GM12878 (cell line): ENCODE data around the gene YPEL4. TPM values are rescaled to one million over a fixed set of nuclear protein-coding genes. Genes with fewer than 3 reads are reported as not detected.

Experiments
- ATAC-seq: fragments of 200-7000 bp; cut with Tn5 transposase; 3 replicates; pipeline ENCODE4 v1.9.1; 2020; ENCODE audit warnings: mild to moderate bottlenecking, moderate library complexity
- BruUV-seq: library from RNA; stranded (reverse); fragments of 400-500 nt; replicated peaks from 2 replicates; lab custom pipeline; 2021; lab: Mats Ljungman, UMichigan
- CTCF ChIA-PET: fragments of 300-600 bp; sonication (Branson Sonifier 250); formaldehyde crosslinking; extraction: SDS; loops from one replicate; lab custom pipeline; 2021; ENCODE audit warnings: inconsistent platforms; lab: Yijun Ruan, JAX
- POLR2A ChIA-PET: fragments of 350-600 bp; formaldehyde crosslinking; extraction: SDS; loops from one replicate; lab custom pipeline; 2021; ENCODE audit warnings: inconsistent platforms; lab: Charles Lee
- RAD21 ChIA-PET: fragments of 300-600 bp; sonication (Branson Sonifier 250); formaldehyde crosslinking; loops from one replicate; lab custom pipeline; 2023; ENCODE audit warnings: antibody characterized with exemption; ENCODE audit not compliant: unreplicated experiment; lab: Charles Lee
- SMC1A ChIA-PET: fragments of 300-600 bp; sonication (Branson Sonifier 250); formaldehyde crosslinking; loops from one replicate; lab custom pipeline; 2023; ENCODE audit not compliant: unreplicated experiment, uncharacterized antibody; lab: Charles Lee
- DNase-seq: peaks from one replicate; pipeline ENCODE4 v3.0.0-alpha.2; 2011; ENCODE audit warnings: low read depth, low spot score
- FAIRE-seq: peaks from 3 replicates; lab custom pipeline; 2011; peaks lifted over from hg19 to GRCh38; lab: Jason Lieb, UNC
- H2AFZ ChIP-seq: 2 replicates; pipeline ENCODE4 v1.6.0; 2011; ENCODE audit warnings: low read depth, low read length, control low read depth; ENCODE audit not compliant: control insufficient read depth
- H3K27ac ChIP-seq: 2 replicates; pipeline ENCODE4 v1.5.1; 2011; ENCODE audit warnings: control low read depth; ENCODE audit not compliant: control insufficient read depth, insufficient read depth
- H3K27me3 ChIP-seq, 2 experiments: replicated peaks in 1 of 2; 2 replicates each; pipeline versions ENCODE4 v1.6.0 to v1.6.1; 2011; ENCODE audit warnings: low read length in 1 of 2; ENCODE audit not compliant: control insufficient read depth in 2 of 2, insufficient read depth in 2 of 2
- H3K36me3 ChIP-seq, 2 experiments: 2 replicates each; pipeline ENCODE4 v1.5.1; 2011; ENCODE audit warnings: low read length in 1 of 2; ENCODE audit not compliant: control insufficient read depth in 2 of 2, insufficient read depth in 2 of 2
- H3K4me1 ChIP-seq: 2 replicates; pipeline ENCODE4 v1.6.1; 2011; ENCODE audit warnings: mild to moderate bottlenecking, low read length, moderate library complexity, mixed read lengths; ENCODE audit not compliant: control insufficient read depth, insufficient read depth
- H3K4me2 ChIP-seq: 2 replicates; pipeline ENCODE4 v1.6.0; 2011; ENCODE audit warnings: control low read depth; ENCODE audit not compliant: control insufficient read depth, insufficient read depth
- H3K4me3 ChIP-seq: fragments of 200-600 bp; sonication (generic); 2 replicates; pipeline ENCODE4 v1.5.1; 2016
- H3K79me2 ChIP-seq: 2 replicates; pipeline ENCODE4 v1.6.0; 2011; ENCODE audit warnings: low read length; ENCODE audit not compliant: control insufficient read depth, insufficient read depth
- H3K9ac ChIP-seq: 2 replicates; pipeline ENCODE4 v1.8.0; 2011; ENCODE audit warnings: low read length, control low read depth, mixed read lengths; ENCODE audit not compliant: control insufficient read depth, insufficient read depth
- H3K9me3 ChIP-seq: replicated peaks from 3 replicates; pipeline ENCODE4 v1.5.1; 2011; ENCODE audit warnings: mild to moderate bottlenecking, low read length; ENCODE audit not compliant: control insufficient read depth, insufficient read depth
- H4K20me1 ChIP-seq: 2 replicates; pipeline ENCODE4 v1.6.0; 2011; ENCODE audit not compliant: control insufficient read depth, insufficient read depth
- CBX5 ChIP-seq: sonication (generic); IDR thresholded peaks from 2 replicates; pipeline ENCODE4 v1.6.1; 2016; ENCODE audit warnings: low read depth, moderate library complexity, mild to moderate bottlenecking, inconsistent platforms
- CTCF ChIP-seq, 3 experiments: IDR thresholded peaks in 2 of 3; conservative IDR thresholded peaks in 1 of 3; 2 replicates each; pipeline ENCODE4 v1.5.1; 2011; ENCODE audit warnings: low read depth in 3 of 3, low read length in 3 of 3, mild to moderate bottlenecking in 3 of 3, control low read depth in 2 of 3, moderate library complexity in 2 of 3, inconsistent platforms in 1 of 3, mixed read lengths in 1 of 3; ENCODE audit not compliant: control insufficient read depth in 2 of 3, insufficient read depth in 1 of 3; ENCODE audit errors: extremely low read depth in 1 of 3
- E4F1 ChIP-seq: fragments of 450-650 bp; IDR thresholded peaks from 2 replicates; pipeline ENCODE4 v1.6.1; 2018; ENCODE audit warnings: borderline replicate concordance, mild to moderate bottlenecking; ENCODE audit not compliant: partially characterized antibody
- NR2C1 ChIP-seq: fragments of 450-650 bp; IDR thresholded peaks from 2 replicates; pipeline ENCODE4 v1.6.1; 2017; ENCODE audit warnings: antibody characterized with exemption, mild to moderate bottlenecking, moderate library complexity
- NRF1 ChIP-seq: conservative IDR thresholded peaks from 2 replicates; pipeline ENCODE4 v1.6.1; 2011; ENCODE audit warnings: mild to moderate bottlenecking, low read depth, low read length, improper control_type of control experiment
- POLR2A ChIP-seq: IDR thresholded peaks from 2 replicates; pipeline ENCODE4 v1.6.1; 2011; ENCODE audit warnings: low read depth, mild to moderate bottlenecking, low read length
- SIN3A ChIP-seq: IDR thresholded peaks from 2 replicates; pipeline ENCODE4 v1.6.1; 2012; ENCODE audit warnings: low read depth, low read length, improper control_type of control experiment
- TAF1 ChIP-seq: IDR thresholded peaks from 2 replicates; pipeline ENCODE4 v1.6.1; 2011; ENCODE audit warnings: mild to moderate bottlenecking, low read depth, low read length, borderline replicate concordance
- WRNIP1 ChIP-seq: IDR thresholded peaks from 2 replicates; pipeline ENCODE4 v1.6.1; 2011; ENCODE audit warnings: low read depth, low read length, improper control_type of control experiment, borderline replicate concordance
- ZBTB4 ChIP-seq: fragments of 450-650 bp; formaldehyde crosslinking; IDR thresholded peaks from 2 replicates; pipeline ENCODE4 v1.4.0; 2022; ENCODE audit warnings: mild to moderate bottlenecking, moderate library complexity
- WGBS: methylation state at CpG from one replicate; pipeline ENCODE4 v1.1.6; 2016; ENCODE audit warnings: low lambda C conversion rate; ENCODE audit not compliant: insufficient replicate concordance, insufficient coverage; ENCODE audit errors: missing lambda C conversion rate; 5-methylcytosine and 5-hydroxymethylcytosine counted together
- in situ Hi-C: fragments of 300-500 bp; cut with MboI; formaldehyde crosslinking; loops from 9 replicates; pipeline ENCODE4 v1.14.3; 2018; ENCODE audit warnings: mixed read lengths
- intact Hi-C: fragments of 100-400 bp; cut with micrococcal nuclease; formaldehyde crosslinking; loops from one replicate; pipeline ENCODE4 v1.14.2; 2022; ENCODE audit not compliant: unreplicated experiment
- polyA plus RNA-seq, 11 experiments: library from polyadenylated mRNA; depleted of rRNA in 4 of 11; unstranded in 6 of 11; stranded (reverse) in 5 of 11; fragments of >200 nt; fragmentation: Nextera tagmentation in 4 of 11; fragmentation: Illumina TruSeq in 1 of 11; extraction: Ambion mirVana in 4 of 11; extraction: Trizol in 1 of 11; gene quantifications; 1 replicate in 1 of 11; 2 replicates in 10 of 11; pipeline versions ENCODE4 v1.2.1 to v1.2.3, GENCODE V29; 2011 to 2016; ENCODE audit warnings: inconsistent platforms in 2 of 11, missing spikeins in 2 of 11, low read depth in 1 of 11
- total RNA-seq, 4 experiments: library from RNA; depleted of rRNA in 3 of 4; stranded (reverse); fragments of >200 nt in 3 of 4; fragmentation: Illumina TruSeq in 1 of 4; extraction: Trizol in 1 of 4; gene quantifications; 2 replicates each; pipeline versions ENCODE4 v1.2.1 to v1.2.3, GENCODE V29; 2013 to 2021

The YPEL4 gene
- total and polyA plus RNA-seq, 10 of the 15 experiments (the other 5 are each of a cell fraction or from before 2014, with no cell fraction given) = 0.07 to 0.50 (median 0.13) TPM; not detected in 5

GRCh38 chr11:57637626-57638004, 12.1 kb downstream of the YPEL4 start (continued):
- no peak for TF ChIP-seq E4F1

GRCh38 chr11:57635246-57635645, 14.5 kb downstream of the YPEL4 start:
- H3K4me3 ChIP-seq = no peak overlapping the region

More at GRCh38 chr11:57635246-57635645, 14.5 kb downstream of the YPEL4 start:
- intact Hi-C loops = no loop called here
- Histone ChIP-seq H3K36me3 (no peaks in the 10 kb centered on the region), H2AFZ (no peak overlapping the region), H3K4me1 (peaks cover 9% of the 10 kb centered on the region; the same call in 1 of the 2 replicates), H3K4me2 (no peak overlapping the region), H3K9ac (no peak overlapping the region), H3K79me2 (no peaks in the 10 kb centered on the region), H3K27ac (no peak overlapping the region), H4K20me1 (no peaks in the 10 kb centered on the region), H3K9me3 (no peaks in the 10 kb centered on the region), H3K27me3 (no peaks in the 10 kb centered on the region; a peak in 2 of 4 replicates)
- ChIA-PET SMC1A (interaction anchor here (1.1 kb wide), 1 partner anchor 65 kb away, joined by 3 read pairs; no protein-coding TSS in a partner anchor), CTCF (interaction anchor here (1.3 to 2.5 kb wide), 3 partner anchors 10 to 142 kb away, joined by 3 to 9 read pairs (median 7); no protein-coding TSS in a partner anchor), POLR2A (no interaction called here), RAD21 (no interaction called here)
- TF ChIP-seq POLR2A = no peak
- no peak for TF ChIP-seq CTCF (IDR thresholded peaks at IDR 0.05 in 2 of 3, conservative IDR thresholded peaks at IDR 0.05 in 1 of 3; ENCODE audit: control insufficient read depth in 2 of 3, extremely low read depth in 1 of 3, insufficient read depth in 1 of 3, low read depth in 3 of 3, low read length in 3 of 3)
- TF ChIP-seq ZBTB4 (CRISPR knock-in tag) = no peak
- no peak for TF ChIP-seq TAF1
- TF ChIP-seq NR2C1 = no peak
- TF ChIP-seq CBX5 = no peak
- TF ChIP-seq WRNIP1 = no peak
- no peak for TF ChIP-seq NRF1
- no peak for TF ChIP-seq SIN3A
- WGBS = 49% methylated on average over 8 of the region's 8 CpGs
- in situ Hi-C loops = no loop called here
- FAIRE-seq (no peak), DNase-seq (no peak), ATAC-seq (no peak)
- BruUV-seq = no TSS peak
